Smooth muscle cell of the coronary artery (primary cell): Measurements from ENCODE around the gene SLC5A5. TPM values are rescaled to one million over a fixed set of nuclear protein-coding genes. Genes with fewer than 3 reads are reported as not detected.

Experiments
- total RNA-seq: library from RNA; depleted of rRNA; stranded (reverse); fragments of >200 nt; gene quantifications from 2 replicates; pipeline ENCODE4 v1.2.3, GENCODE V29; 2014; ENCODE audit warnings: low replicate concordance

SLC5A5 gene
- total RNA-seq: not detected in 2 replicates

GRCh38 chr19:17871878-17872250, at the start of gene SLC5A5:
Gene SLC5A5 (plus strand): TSS chr19:17871945. CDS start chr19:17872320, 375 bp downstream.

GRCh38 chr19:17847538-17848366, 24.0 kb upstream of the SLC5A5 start, which contains the start of gene JAK3:
Gene JAK3 (minus strand): TSS chr19:17847982. CDS start chr19:17844417, 3,565 bp downstream.

GRCh38 chr19:17859533-17860330, 12.0 kb upstream of the SLC5A5 start, which contains the start of gene RPL18A:
Gene RPL18A (plus strand): TSS chr19:17859910. CDS start chr19:17859957, 47 bp downstream.

GRCh38 chr19:17932485-17933338, 61.0 kb downstream of the SLC5A5 start, which contains the start of gene CCDC124:
Gene CCDC124 (plus strand): TSS chr19:17933015. CDS start chr19:17936421, 3,406 bp downstream.

Other genes with a start within 250 kb of the SLC5A5 start
- gene UNC13A, start 183.6 kb upstream of the SLC5A5 start, total RNA-seq: 0.70 and 2.2 TPM in 2 replicates
- 17.3 and 17.5 TPM in 2 replicates for gene MAP1S, start 152.5 kb upstream of the SLC5A5 start, total RNA-seq
- 0.12 and 0.15 TPM in 2 replicates for gene FCHO1, start 120.5 kb upstream of the SLC5A5 start, total RNA-seq
- not detected in 2 replicates for gene B3GNT3, start 76.8 kb upstream of the SLC5A5 start, total RNA-seq
- not detected in 2 replicates for gene INSL3, start 50.4 kb upstream of the SLC5A5 start, total RNA-seq
- gene JAK3, start 24.0 kb upstream of the SLC5A5 start, total RNA-seq: 1.3 and 1.9 TPM in 2 replicates
- gene RPL18A, start 12.0 kb upstream of the SLC5A5 start, total RNA-seq: 662 and 1,392 TPM in 2 replicates
- gene CCDC124, start 61.1 kb downstream of the SLC5A5 start, total RNA-seq: 42.5 and 59.5 TPM in 2 replicates
- not detected in 2 replicates for gene KCNN1, start 95.2 kb downstream of the SLC5A5 start, total RNA-seq
- 4.2 and 5.9 TPM in 2 replicates for gene ARRDC2, start 136.2 kb downstream of the SLC5A5 start, total RNA-seq
- gene IL12RB1, start 215.0 kb downstream of the SLC5A5 start, total RNA-seq: 0.35 TPM in 1 of 2 replicates, not detected in the other
- gene MAST3, start 225.8 kb downstream of the SLC5A5 start, total RNA-seq: 1.7 and 3.2 TPM in 2 replicates